Prostate gland (tissue), 2 donors: ENCODE results near the gene ROBO1. TPM values are rescaled to one million over a fixed set of nuclear protein-coding genes. Genes with fewer than 3 reads are reported as not detected.

Experiments
- DNase-seq: peaks from one replicate; pipeline ENCODE4 v3.0.0-alpha.2; 2019; ENCODE audit warnings: low spot score
- H3K27ac ChIP-seq, 2 donors: fragments of 200-600 bp; sonication (generic); 2 replicates each; pipeline ENCODE4 v1.5.1; 2017 to 2019
- H3K27me3 ChIP-seq: fragments of 200-600 bp; sonication (generic); replicated peaks from 2 replicates; pipeline ENCODE4 v1.5.1; 2019; ENCODE audit not compliant: insufficient read depth
- H3K36me3 ChIP-seq, 2 donors: fragments of 200-600 bp; sonication (generic); 1 replicate in 1 of 2; 2 replicates in 1 of 2; pipeline versions ENCODE4 v1.5.1 to v1.8.1; 2017 to 2019
- H3K4me1 ChIP-seq: fragments of 200-600 bp; sonication (generic); replicated peaks from 2 replicates; pipeline ENCODE4 v1.5.1; 2019
- H3K4me3 ChIP-seq, 2 donors: fragments of 200-600 bp; sonication (generic); 2 replicates each; pipeline ENCODE4 v1.5.1; 2017 to 2019
- H3K9me3 ChIP-seq: fragments of 200-600 bp; sonication (generic); 2 replicates; pipeline ENCODE4 v1.5.1; 2017
- CTCF ChIP-seq, 4 experiments: fragments of 200-600 bp in 2 of 4; fragments of 450-650 bp in 2 of 4; sonication (generic) in 2 of 4; IDR thresholded peaks; 1 replicate in 3 of 4; 2 replicates in 1 of 4; pipeline ENCODE4 v1.5.1; 2016 to 2019; ENCODE audit warnings: antibody characterized with exemption in 4 of 4, mild to moderate bottlenecking in 2 of 4, moderate library complexity in 2 of 4
- POLR2A ChIP-seq: fragments of 450-650 bp; IDR thresholded peaks from one replicate; pipeline ENCODE4 v1.6.1; 2016; ENCODE audit warnings: antibody characterized with exemption, mild to moderate bottlenecking
- POLR2AphosphoS5 ChIP-seq: sonication (generic); formaldehyde crosslinking; IDR thresholded peaks from one replicate; pipeline ENCODE4 v1.6.1; 2017; ENCODE audit warnings: antibody characterized with exemption
- WGBS: methylation state at CpG from one replicate; pipeline ENCODE4 v1.1.5; 2018; 5-methylcytosine and 5-hydroxymethylcytosine counted together
- intact Hi-C: fragments of 100-400 bp; cut with DNase I; formaldehyde crosslinking; loops from one replicate; pipeline ENCODE4 v1.14.2; 2022
- total RNA-seq, 2 donors: library from RNA; depleted of rRNA; stranded (reverse); fragments of >200 nt; gene quantifications; one replicate each; pipeline ENCODE4 v1.1.0, GENCODE V29; 2016

ROBO1 gene
- total RNA-seq, 2 donors from 2014 or later = 37.6 to 50.8 TPM

DNA sequence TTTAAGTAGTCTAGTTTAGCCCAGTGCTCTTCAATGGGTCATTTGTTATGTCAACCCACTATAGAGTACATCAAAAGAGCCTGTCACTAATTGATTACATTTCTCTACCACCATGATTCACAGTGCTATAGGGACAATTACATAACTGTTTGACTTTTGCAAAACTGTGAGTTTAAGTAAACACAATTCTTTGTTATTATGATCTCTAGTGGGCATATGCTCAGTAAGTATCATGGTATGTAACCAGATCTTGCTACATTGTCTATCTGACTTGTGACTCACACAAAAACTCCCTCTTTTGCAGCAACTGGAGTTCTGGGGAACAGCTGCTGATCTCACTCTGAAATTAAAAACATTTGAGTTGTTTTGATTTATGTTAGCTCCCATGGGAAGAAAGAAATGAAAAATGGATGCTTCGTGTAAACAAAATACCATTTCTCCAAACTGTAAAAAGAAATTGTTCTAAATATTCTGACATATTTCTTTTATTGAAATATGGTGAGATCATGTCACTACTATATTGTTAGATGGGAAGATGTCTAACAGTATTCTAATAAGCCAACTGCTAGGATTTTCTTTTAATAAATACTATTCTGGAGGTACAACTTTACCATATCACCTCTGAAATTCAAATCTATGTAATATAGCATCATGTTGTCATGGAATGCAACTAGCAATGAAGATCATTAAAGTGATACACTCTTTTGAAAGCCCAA lies 470.4 kb downstream of the ROBO1 start:
- DNase-seq = no peak
- H3K27me3 ChIP-seq = no peaks in the 10 kb centered on the region
- 46% methylated on average over 1 of the region's 1 CpG for WGBS
- intact Hi-C loops = no loop called here
- no peak overlapping the region for H3K4me3 ChIP-seq
- no peak overlapping the region for H3K27ac ChIP-seq
- H3K9me3 ChIP-seq = no peaks in the 10 kb centered on the region
- H3K4me1 ChIP-seq = no peaks in the 10 kb centered on the region
- no peaks in the 10 kb centered on the region for H3K36me3 ChIP-seq
- TF ChIP-seq POLR2AphosphoS5 (no peak), CTCF (IDR thresholded peaks at IDR 0.05) (no peak), POLR2A (no peak)

- Histone ChIP-seq H3K27me3 (no peaks in the 10 kb centered on the region), H3K4me1 (no peaks in the 10 kb centered on the region), H3K4me3 (no peak overlapping the region), H3K27ac (no peak overlapping the region), H3K36me3 (no peaks in the 10 kb centered on the region), H3K9me3 (no peaks in the 10 kb centered on the region)
- WGBS = 93% methylated on average over 3 of the region's 3 CpGs
- DNase-seq = no peak
- TF ChIP-seq POLR2AphosphoS5 (no peak), POLR2A (no peak), CTCF (IDR thresholded peaks at IDR 0.05) (no peak)
- intact Hi-C loops = no loop called here
Measured at GRCh38 chr3:79286882-79287281, 480.9 kb downstream of the ROBO1 start.

GRCh38 chr3:79285871-79286270 lies 481.9 kb downstream of the ROBO1 start:
- Histone ChIP-seq H3K27ac (no peak overlapping the region), H3K4me1 (no peaks in the 10 kb centered on the region), H3K9me3 (no peaks in the 10 kb centered on the region), H3K36me3 (no peaks in the 10 kb centered on the region), H3K27me3 (no peaks in the 10 kb centered on the region), H3K4me3 (no peak overlapping the region)
- intact Hi-C loops = no loop called here
- WGBS = 67% methylated on average over 2 of the region's 2 CpGs
- DNase-seq = no peak
- TF ChIP-seq POLR2AphosphoS5 = no peak
- TF ChIP-seq CTCF (IDR thresholded peaks at IDR 0.05) = no peak
- TF ChIP-seq POLR2A = no peak

- intact Hi-C loops = no loop called here
- Histone ChIP-seq H3K4me1 (no peaks in the 10 kb centered on the region), H3K4me3 (no peak overlapping the region), H3K36me3 (no peaks in the 10 kb centered on the region), H3K27me3 (no peaks in the 10 kb centered on the region), H3K27ac (no peak overlapping the region), H3K9me3 (no peaks in the 10 kb centered on the region)
- TF ChIP-seq POLR2AphosphoS5 = no peak
- no peak for TF ChIP-seq POLR2A
- no peak for TF ChIP-seq CTCF (IDR thresholded peaks at IDR 0.05)
- WGBS = 94% methylated on average over 3 of the region's 3 CpGs
- no peak for DNase-seq
Measured at GRCh38 chr3:79285380-79285779, 482.4 kb downstream of the ROBO1 start.

DNA sequence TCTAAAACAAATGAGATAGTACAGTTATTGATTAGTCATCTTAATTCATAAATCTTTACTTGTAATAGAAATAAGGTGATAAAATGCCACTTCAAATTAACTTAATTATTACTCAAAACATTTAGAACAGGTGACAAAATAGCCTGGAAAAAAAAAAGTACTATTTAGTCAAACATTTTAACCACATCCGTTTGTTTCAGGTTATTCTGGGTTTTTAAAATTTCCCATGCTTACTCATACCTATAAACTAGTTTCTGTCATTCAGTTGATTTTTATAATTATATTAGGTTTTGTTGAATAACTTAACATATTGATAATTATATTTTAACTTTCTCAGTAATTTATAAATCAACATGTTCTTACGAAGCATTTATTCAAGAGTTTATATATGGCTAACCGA lies 483.0 kb downstream of the ROBO1 start:
- TF ChIP-seq CTCF (IDR thresholded peaks at IDR 0.05) (no peak), POLR2AphosphoS5 (no peak), POLR2A (no peak)
- Histone ChIP-seq H3K4me1 (no peaks in the 10 kb centered on the region), H3K27me3 (no peaks in the 10 kb centered on the region), H3K36me3 (no peaks in the 10 kb centered on the region), H3K27ac (no peak overlapping the region), H3K4me3 (no peak overlapping the region), H3K9me3 (no peaks in the 10 kb centered on the region)
- WGBS = 88% methylated on average over 3 of the region's 3 CpGs
- no peak for DNase-seq
- intact Hi-C loops = no loop called here
